ENCODE data around the gene TCF25.
"Not testable (repeated sequence)": the region's sequence is repeated elsewhere in the genome, so short reads cannot be mapped to it uniquely, and the experiment has no call there.

TCF25 gene

GRCh38 chr16:89829630-89830437 lies 43.6 kb upstream of the TCF25 start:
- no peak for DNase-seq (ENCODE audit: low read depth, low spot score)
- TF ChIP-seq FOXP2 (optimal IDR thresholded peaks at IDR 0.05; ENCODE audit: control extremely low read depth, extremely low read length, insufficient read depth) (no peak), POLR2AphosphoS5 (IDR thresholded peaks at IDR 0.05; ENCODE audit: borderline replicate concordance, low read depth, low read length) (no peak), EZH2 (IDR thresholded peaks at IDR 0.05) (no peak)
- H3K36me3 ChIP-seq (ENCODE audit: insufficient read depth, low read length) = no peaks in the 10 kb centered on the region
- no peak overlapping the region for H3K27ac ChIP-seq
- H3K9ac ChIP-seq (ENCODE audit: insufficient read length) = no peak overlapping the region
- H3K9me3 ChIP-seq (ENCODE audit: low read depth, low read length) = no peaks in the 10 kb centered on the region
- no peak overlapping the region for H3K4me3 ChIP-seq

GRCh38 chr16:89831810-89832328 lies 41.5 kb upstream of the TCF25 start:
- TF ChIP-seq EZH2 (IDR thresholded peaks at IDR 0.05) (no peak), FOXP2 (optimal IDR thresholded peaks at IDR 0.05; ENCODE audit: control extremely low read depth, extremely low read length, insufficient read depth) (no peak), POLR2AphosphoS5 (IDR thresholded peaks at IDR 0.05; ENCODE audit: borderline replicate concordance, low read depth, low read length) (no peak)
- no peaks in the 10 kb centered on the region for H3K9me3 ChIP-seq (ENCODE audit: low read depth, low read length)
- H3K9ac ChIP-seq (ENCODE audit: insufficient read length) = no peak overlapping the region
- H3K27ac ChIP-seq = no peak overlapping the region
- no peaks in the 10 kb centered on the region for H3K36me3 ChIP-seq (ENCODE audit: insufficient read depth, low read length)
- no peak overlapping the region for H3K4me3 ChIP-seq
- DNase-seq (ENCODE audit: low read depth, low spot score) = no peak

- DNase-seq (ENCODE audit: low read depth, low spot score); H3K9ac ChIP-seq (ENCODE audit: insufficient read length); H3K36me3 ChIP-seq (ENCODE audit: insufficient read depth, low read length); H3K9me3 ChIP-seq (ENCODE audit: low read depth, low read length); H3K4me3 ChIP-seq; H3K27ac ChIP-seq: not testable (repeated sequence)
Measured at GRCh38 chr16:89833664-89834363, 39.6 kb upstream of the TCF25 start.

- not testable (repeated sequence) for H3K9ac ChIP-seq (ENCODE audit: insufficient read length); H3K9me3 ChIP-seq (ENCODE audit: low read depth, low read length); H3K36me3 ChIP-seq (ENCODE audit: insufficient read depth, low read length); H3K27ac ChIP-seq; DNase-seq (ENCODE audit: low read depth, low spot score); H3K4me3 ChIP-seq
Measured at GRCh38 chr16:89834813-89835363, 38.5 kb upstream of the TCF25 start.

GRCh38 chr16:89836484-89836883 lies 36.9 kb upstream of the TCF25 start:
- not testable (repeated sequence) for DNase-seq (ENCODE audit: low read depth, low spot score); H3K9me3 ChIP-seq (ENCODE audit: low read depth, low read length); H3K4me3 ChIP-seq; H3K27ac ChIP-seq; H3K9ac ChIP-seq (ENCODE audit: insufficient read length); H3K36me3 ChIP-seq (ENCODE audit: insufficient read depth, low read length)

- Histone ChIP-seq H3K9ac (ENCODE audit: insufficient read length) (no peak overlapping the region), H3K4me3 (no peak overlapping the region), H3K36me3 (ENCODE audit: insufficient read depth, low read length) (no peaks in the 10 kb centered on the region), H3K27ac (no peak overlapping the region), H3K9me3 (ENCODE audit: low read depth, low read length) (no peaks in the 10 kb centered on the region)
- DNase-seq (ENCODE audit: low read depth, low spot score) = no peak
- TF ChIP-seq FOXP2 (optimal IDR thresholded peaks at IDR 0.05; ENCODE audit: control extremely low read depth, extremely low read length, insufficient read depth) (no peak), POLR2AphosphoS5 (IDR thresholded peaks at IDR 0.05; ENCODE audit: borderline replicate concordance, low read depth, low read length) (no peak), EZH2 (IDR thresholded peaks at IDR 0.05) (no peak)
Measured at GRCh38 chr16:89837014-89837546, 36.3 kb upstream of the TCF25 start.

- Histone ChIP-seq H3K36me3 (ENCODE audit: insufficient read depth, low read length) (no peaks in the 10 kb centered on the region), H3K9me3 (ENCODE audit: low read depth, low read length) (no peaks in the 10 kb centered on the region), H3K9ac (ENCODE audit: insufficient read length) (no peak overlapping the region), H3K4me3 (no peak overlapping the region), H3K27ac (no peak overlapping the region)
- DNase-seq (ENCODE audit: low read depth, low spot score) = no peak
- TF ChIP-seq EZH2 (IDR thresholded peaks at IDR 0.05) (no peak), POLR2AphosphoS5 (IDR thresholded peaks at IDR 0.05; ENCODE audit: borderline replicate concordance, low read depth, low read length) (no peak), FOXP2 (optimal IDR thresholded peaks at IDR 0.05; ENCODE audit: control extremely low read depth, extremely low read length, insufficient read depth) (no peak)
Measured at GRCh38 chr16:89841275-89841674, 32.1 kb upstream of the TCF25 start.

GRCh38 chr16:89842471-89843408 lies 30.7 kb upstream of the TCF25 start:
- no peak for TF ChIP-seq FOXP2 (optimal IDR thresholded peaks at IDR 0.05; ENCODE audit: control extremely low read depth, extremely low read length, insufficient read depth)
- TF ChIP-seq POLR2AphosphoS5 (IDR thresholded peaks at IDR 0.05; ENCODE audit: borderline replicate concordance, low read depth, low read length) = no peak
- TF ChIP-seq EZH2 (IDR thresholded peaks at IDR 0.05) = no peak
- Histone ChIP-seq H3K27ac (no peak overlapping the region), H3K4me3 (no peak overlapping the region), H3K9me3 (ENCODE audit: low read depth, low read length) (no peaks in the 10 kb centered on the region), H3K9ac (ENCODE audit: insufficient read length) (no peak overlapping the region), H3K36me3 (ENCODE audit: insufficient read depth, low read length) (no peaks in the 10 kb centered on the region)
- no peak for DNase-seq (ENCODE audit: low read depth, low spot score)

Data from SK-N-MC (cell line).